ENCODE data around the gene ENOX1. TPM values are rescaled to one million over a fixed set of nuclear protein-coding genes. Genes with fewer than 3 reads are reported as not detected.
A peak's percentile ranks its signal among the peaks of the same experiment; 100 is the strongest.

Gene ENOX1
- total RNA-seq, 1 donor from 2014 or later = 0.60 TPM

DNA sequence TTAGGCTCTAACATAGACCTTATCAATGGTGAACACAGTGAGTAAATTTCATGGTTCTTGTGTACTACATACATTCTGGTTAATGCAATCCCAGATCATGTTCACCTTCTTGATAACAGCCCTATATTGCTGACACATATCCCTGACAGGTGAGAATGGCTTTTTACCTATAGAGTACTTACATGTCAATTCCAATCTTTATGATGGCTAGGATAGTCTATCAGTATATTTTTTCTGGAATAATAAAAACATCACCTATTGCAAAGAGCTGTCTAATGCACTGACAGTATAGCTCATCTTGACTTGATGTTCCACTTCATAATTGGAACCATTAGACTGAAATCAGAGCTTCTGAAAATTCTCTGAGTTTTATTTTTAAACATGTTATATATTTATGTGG is 199.4 kb downstream of the ENOX1 start:
- H3K9me3 ChIP-seq (replicated peaks) = no peaks in the 10 kb centered on the region
- H3K27me3 ChIP-seq (ENCODE audit: low read depth) = no peaks in the 10 kb centered on the region
- TF ChIP-seq, protein P1, sequence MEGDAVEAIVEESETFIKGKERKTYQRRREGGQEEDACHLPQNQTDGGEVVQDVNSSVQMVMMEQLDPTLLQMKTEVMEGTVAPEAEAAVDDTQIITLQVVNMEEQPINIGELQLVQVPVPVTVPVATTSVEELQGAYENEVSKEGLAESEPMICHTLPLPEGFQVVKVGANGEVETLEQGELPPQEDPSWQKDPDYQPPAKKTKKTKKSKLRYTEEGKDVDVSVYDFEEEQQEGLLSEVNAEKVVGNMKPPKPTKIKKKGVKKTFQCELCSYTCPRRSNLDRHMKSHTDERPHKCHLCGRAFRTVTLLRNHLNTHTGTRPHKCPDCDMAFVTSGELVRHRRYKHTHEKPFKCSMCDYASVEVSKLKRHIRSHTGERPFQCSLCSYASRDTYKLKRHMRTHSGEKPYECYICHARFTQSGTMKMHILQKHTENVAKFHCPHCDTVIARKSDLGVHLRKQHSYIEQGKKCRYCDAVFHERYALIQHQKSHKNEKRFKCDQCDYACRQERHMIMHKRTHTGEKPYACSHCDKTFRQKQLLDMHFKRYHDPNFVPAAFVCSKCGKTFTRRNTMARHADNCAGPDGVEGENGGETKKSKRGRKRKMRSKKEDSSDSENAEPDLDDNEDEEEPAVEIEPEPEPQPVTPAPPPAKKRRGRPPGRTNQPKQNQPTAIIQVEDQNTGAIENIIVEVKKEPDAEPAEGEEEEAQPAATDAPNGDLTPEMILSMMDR (IDR thresholded peaks at IDR 0.05; ENCODE audit: borderline replicate concordance) = no peak
- no peak overlapping the region for H3K27ac ChIP-seq (replicated peaks)
- H3K4me3 ChIP-seq = no peak overlapping the region
- no peaks in the 10 kb centered on the region for H3K36me3 ChIP-seq
- intact Hi-C loops (cut with micrococcal nuclease) = no loop called here
- DNase-seq = no peak
- no peaks in the 10 kb centered on the region for H3K4me1 ChIP-seq

DNA sequence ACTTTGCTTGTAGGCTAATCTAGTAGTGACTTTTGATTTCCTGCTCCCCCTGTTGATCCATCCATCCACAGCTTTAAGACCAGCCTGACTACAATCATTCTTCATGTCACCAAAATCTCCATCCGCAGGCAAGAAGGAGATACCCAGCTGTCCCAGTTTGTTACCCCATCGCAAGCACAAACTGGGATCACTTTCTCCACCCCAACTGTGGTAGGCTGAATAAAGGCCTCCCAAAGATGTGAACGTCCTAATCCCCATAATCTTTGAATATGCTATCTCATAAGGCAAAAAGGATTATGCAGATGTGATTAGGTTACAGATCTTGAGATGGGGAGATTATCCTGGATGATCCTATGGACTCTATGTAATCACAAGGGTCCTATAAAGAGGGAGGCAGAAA is 202.0 kb downstream of the ENOX1 start:
- DNase-seq = no peak
- Histone ChIP-seq H3K27ac (replicated peaks) (no peak overlapping the region), H3K36me3 (no peaks in the 10 kb centered on the region), H3K4me1 (no peaks in the 10 kb centered on the region), H3K27me3 (ENCODE audit: low read depth) (no peaks in the 10 kb centered on the region), H3K4me3 (no peak overlapping the region), H3K9me3 (replicated peaks) (no peaks in the 10 kb centered on the region)
- intact Hi-C loops (cut with micrococcal nuclease) = no loop called here
- TF ChIP-seq, protein P1 (IDR thresholded peaks at IDR 0.05; ENCODE audit: borderline replicate concordance) = no peak

DNA sequence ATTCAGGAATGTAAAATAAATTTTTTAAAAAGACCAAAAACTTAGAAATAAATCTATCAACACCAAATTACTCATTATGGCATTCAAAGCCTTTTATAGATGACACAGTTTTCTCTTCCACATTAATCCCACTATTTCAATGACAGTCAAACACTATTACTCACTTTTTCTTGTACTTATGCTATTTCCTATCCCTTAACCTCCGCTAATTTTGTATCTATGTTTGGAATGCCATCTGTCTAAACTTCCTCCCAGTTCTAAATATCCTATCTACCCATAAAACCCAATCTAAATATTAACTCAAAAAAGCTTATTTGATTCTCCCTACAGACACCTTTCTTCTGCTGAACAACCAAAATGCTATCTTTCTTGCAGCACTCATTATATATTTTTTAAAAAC is 203.5 kb downstream of the ENOX1 start:
- no peaks in the 10 kb centered on the region for H3K4me1 ChIP-seq
- no peaks in the 10 kb centered on the region for H3K27me3 ChIP-seq (ENCODE audit: low read depth)
- TF ChIP-seq, protein P1 (IDR thresholded peaks at IDR 0.05; ENCODE audit: borderline replicate concordance) = no peak
- H3K9me3 ChIP-seq (replicated peaks) = no peaks in the 10 kb centered on the region
- no peak overlapping the region for H3K27ac ChIP-seq (replicated peaks)
- DNase-seq = no peak
- H3K4me3 ChIP-seq = no peak overlapping the region
- H3K36me3 ChIP-seq = no peaks in the 10 kb centered on the region
- intact Hi-C loops (cut with micrococcal nuclease) = no loop called here

DNA sequence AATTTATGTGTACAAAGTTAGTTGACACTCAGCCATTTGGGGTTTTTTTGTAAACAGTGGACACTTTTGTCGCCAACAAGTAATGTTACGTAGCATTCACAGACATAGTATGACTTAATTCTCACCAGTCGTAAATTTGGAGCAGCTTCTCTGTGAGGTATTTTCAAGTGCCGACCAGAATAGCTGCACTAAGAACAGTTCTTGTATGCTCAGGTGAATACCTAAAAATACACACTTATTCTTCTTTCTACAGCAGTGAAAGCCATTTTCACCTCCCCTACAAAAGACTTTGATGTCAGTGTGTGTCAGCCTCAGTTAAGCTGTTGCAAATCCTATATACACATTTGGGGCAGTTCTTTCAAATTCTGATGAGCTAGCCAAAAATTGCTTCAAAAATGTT is 206.5 kb downstream of the ENOX1 start:
- Histone ChIP-seq H3K4me1 (no peaks in the 10 kb centered on the region), H3K27me3 (ENCODE audit: low read depth) (no peaks in the 10 kb centered on the region)

DNA sequence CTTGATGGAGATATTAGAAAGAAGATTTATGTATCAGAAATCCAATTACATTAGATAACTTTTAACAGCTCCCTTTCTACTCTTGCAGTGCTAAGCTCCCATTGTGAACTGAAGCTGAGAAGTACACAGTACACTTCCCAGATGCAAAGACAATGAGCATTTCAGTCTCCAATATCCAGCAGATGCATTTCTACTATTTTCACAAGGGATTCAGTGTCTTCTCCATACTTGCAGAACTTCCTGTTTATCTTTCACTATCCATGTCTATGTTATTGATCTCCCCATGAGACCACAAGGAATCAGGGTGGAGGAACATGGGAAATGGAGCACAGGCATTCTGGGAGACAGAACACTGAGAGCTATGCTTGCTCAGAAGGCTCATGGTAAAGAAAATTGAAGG is 207.5 kb downstream of the ENOX1 start:
- Histone ChIP-seq H3K27me3 (ENCODE audit: low read depth) (no peaks in the 10 kb centered on the region), H3K27ac (replicated peaks) (no peak overlapping the region), H3K4me3 (no peak overlapping the region), H3K36me3 (no peaks in the 10 kb centered on the region), H3K9me3 (replicated peaks) (no peaks in the 10 kb centered on the region), H3K4me1 (peaks cover 3% of the 10 kb centered on the region)
- TF ChIP-seq, protein P1 (IDR thresholded peaks at IDR 0.05; ENCODE audit: borderline replicate concordance) = no peak
- intact Hi-C loops (cut with micrococcal nuclease) = no loop called here
- DNase-seq = no peak

More for the DNA sequence above, 206.5 kb downstream of the ENOX1 start:
- TF ChIP-seq, protein P1 (IDR thresholded peaks at IDR 0.05; ENCODE audit: borderline replicate concordance) = no peak
- Histone ChIP-seq H3K9me3 (replicated peaks) (no peaks in the 10 kb centered on the region), H3K36me3 (no peaks in the 10 kb centered on the region), H3K4me3 (peak overlapping the region; percentile 23), H3K27ac (replicated peaks) (no peak overlapping the region)
- intact Hi-C loops (cut with micrococcal nuclease) = no loop called here
- DNase-seq = no peak

DNA sequence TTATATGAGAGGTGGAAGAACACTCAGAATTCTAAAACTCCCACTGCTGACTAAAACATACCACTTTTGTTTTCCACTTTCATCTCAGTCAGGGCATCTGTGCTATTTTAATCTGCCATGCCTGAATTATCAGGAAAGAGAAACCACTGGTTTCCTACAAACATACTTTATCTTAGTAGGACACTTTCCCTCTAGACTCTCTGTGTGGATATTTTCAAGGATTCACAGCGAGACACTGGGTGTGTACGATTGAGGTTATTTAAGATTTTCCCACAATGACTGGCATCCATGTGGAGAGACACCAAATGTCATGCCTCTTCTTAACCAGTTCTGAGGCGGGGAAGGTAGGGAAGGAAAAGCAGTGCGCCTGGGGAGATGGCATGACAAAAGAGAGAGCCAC is 212.2 kb downstream of the ENOX1 start:
- Histone ChIP-seq H3K36me3 (no peaks in the 10 kb centered on the region), H3K27me3 (ENCODE audit: low read depth) (no peaks in the 10 kb centered on the region), H3K27ac (replicated peaks) (no peak overlapping the region), H3K4me3 (no peak overlapping the region), H3K4me1 (peaks cover 11% of the 10 kb centered on the region), H3K9me3 (replicated peaks) (no peaks in the 10 kb centered on the region)
- TF ChIP-seq, protein P1 (IDR thresholded peaks at IDR 0.05; ENCODE audit: borderline replicate concordance) = no peak
- intact Hi-C loops (cut with micrococcal nuclease) = no loop called here
- DNase-seq = no peak
